GDM1 (cell line): ENCODE measurements around the gene TCF12.
"Not testable (repeated sequence)": the region's sequence is repeated elsewhere in the genome, so short reads cannot be mapped to it uniquely, and the experiment has no call there.

ENCODE experiments used
- DNase-seq: peaks from one replicate; lab custom pipeline; 2025; lab: John Stamatoyannopoulos, UW

The TCF12 gene

GRCh38 chr15:57135800-57136199 lies 217.4 kb downstream of the TCF12 start:
- no peak for DNase-seq

- no peak for DNase-seq
Observed at GRCh38 chr15:57138349-57138788, 219.9 kb downstream of the TCF12 start.

DNA sequence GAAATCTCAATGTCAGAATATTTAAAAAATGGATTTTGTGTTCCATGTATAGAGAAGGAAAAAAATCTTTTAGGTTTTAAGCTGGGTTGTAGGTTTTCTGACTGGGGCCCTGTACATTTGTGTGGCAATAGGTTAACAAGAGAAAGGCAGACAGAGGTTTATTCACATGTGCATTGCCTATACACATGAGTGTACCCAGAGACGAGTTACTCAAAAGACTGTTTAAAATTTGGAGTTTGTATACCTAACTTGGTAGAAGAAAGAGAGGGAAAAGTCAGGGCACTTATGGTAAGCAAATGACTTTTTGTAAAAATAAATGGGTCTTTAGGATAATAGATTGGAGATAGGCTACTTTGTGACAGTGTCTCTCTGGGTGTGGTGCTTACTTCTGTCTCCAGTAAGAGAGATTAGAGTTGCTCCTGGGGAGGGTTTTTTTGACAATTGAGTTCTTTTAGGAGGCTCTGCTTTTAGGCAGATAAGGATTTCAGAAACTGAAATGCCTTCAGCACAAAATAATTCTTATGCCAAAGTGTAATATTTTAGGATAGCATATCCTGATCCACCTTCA lies 225.2 kb downstream of the TCF12 start:
- DNase-seq, result no peak

DNA sequence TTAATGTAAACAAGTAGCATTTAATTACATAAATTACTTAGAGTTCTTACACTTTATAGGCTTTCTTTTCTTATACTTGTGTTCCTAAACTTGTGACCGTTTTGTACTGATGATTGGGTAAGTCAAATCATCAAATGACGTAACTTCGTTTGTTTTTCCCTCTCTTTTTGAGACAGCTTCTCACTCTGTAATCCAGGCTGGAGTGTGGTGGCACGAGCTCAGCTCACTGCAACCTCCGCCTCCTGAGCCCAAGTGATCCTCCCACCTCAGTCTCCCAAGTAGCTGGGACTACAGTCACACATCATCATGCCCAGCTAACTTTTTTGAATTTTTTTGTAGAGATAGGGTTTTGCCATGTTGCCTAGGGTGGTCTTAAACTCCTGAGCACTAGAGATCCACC lies 226.0 kb downstream of the TCF12 start:
- DNase-seq, result no peak

- peak; percentile 2 for DNase-seq
Observed at GRCh38 chr15:57146506-57147201, 228.2 kb downstream of the TCF12 start.

GRCh38 chr15:57147621-57148020 lies 229.2 kb downstream of the TCF12 start:
- no peak for DNase-seq

DNA sequence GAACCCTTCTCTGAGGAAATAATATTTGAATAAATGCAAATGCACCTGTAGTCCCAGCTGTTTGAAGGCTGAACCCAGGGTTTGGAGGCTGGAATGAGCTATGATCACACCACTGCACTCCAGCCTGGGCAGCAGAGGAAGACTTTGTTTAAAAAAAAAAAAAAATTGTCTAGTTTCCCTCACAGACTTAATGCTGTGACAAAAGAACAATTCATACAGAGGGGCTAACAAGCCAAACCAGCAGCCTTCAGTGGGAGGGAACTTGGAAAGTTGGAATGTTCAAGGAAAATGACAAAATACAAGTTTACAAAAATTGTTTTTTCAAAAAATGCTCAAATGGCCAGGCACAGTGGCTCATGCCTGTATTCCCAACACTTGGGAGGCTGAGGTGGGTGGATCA lies 229.8 kb downstream of the TCF12 start:
- no peak for DNase-seq

DNA sequence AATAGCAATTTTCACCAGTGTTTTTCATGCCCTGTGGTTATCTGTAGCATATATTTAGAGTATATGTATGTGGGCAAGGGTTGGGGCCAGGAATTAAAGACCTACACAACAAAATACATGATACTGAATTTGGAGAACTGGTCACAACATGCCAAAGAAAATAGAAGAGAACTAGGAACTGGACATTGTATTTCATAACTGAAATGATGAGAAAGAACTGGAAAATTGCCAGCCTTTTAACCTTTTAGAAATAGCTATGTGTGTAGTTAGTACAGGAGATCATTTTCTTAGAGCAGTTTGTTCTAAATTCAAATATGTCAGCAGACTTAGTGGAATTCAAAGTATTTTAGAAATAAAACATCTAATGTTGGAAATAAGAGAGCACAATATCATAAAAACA lies 230.8 kb downstream of the TCF12 start:
- DNase-seq, result no peak

GRCh38 chr15:57150066-57150865 lies 231.8 kb downstream of the TCF12 start:
- no peak for DNase-seq

DNA sequence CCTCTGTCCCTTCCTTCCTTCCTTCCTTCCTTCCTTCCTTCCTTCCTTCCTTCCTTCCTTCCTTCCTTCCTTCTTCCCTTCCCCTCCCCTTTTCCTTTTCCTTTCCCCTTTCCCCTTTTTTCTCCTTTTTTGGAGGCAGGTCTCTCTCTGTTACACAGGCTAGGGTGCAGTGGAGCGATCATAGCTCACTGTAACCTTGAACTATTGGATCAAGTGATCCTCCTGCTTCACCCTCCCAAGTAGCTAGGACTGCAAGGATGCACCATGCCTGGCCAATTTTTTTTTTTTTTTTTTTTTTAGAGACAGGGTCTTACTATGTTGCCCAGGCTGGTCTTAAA lies 232.4 kb downstream of the TCF12 start:
- not testable (repeated sequence) for DNase-seq

- no peak for DNase-seq
Observed at GRCh38 chr15:57152133-57152532, 233.7 kb downstream of the TCF12 start.

- DNase-seq, result no peak
Observed at GRCh38 chr15:57152666-57153539, 234.5 kb downstream of the TCF12 start.

DNA sequence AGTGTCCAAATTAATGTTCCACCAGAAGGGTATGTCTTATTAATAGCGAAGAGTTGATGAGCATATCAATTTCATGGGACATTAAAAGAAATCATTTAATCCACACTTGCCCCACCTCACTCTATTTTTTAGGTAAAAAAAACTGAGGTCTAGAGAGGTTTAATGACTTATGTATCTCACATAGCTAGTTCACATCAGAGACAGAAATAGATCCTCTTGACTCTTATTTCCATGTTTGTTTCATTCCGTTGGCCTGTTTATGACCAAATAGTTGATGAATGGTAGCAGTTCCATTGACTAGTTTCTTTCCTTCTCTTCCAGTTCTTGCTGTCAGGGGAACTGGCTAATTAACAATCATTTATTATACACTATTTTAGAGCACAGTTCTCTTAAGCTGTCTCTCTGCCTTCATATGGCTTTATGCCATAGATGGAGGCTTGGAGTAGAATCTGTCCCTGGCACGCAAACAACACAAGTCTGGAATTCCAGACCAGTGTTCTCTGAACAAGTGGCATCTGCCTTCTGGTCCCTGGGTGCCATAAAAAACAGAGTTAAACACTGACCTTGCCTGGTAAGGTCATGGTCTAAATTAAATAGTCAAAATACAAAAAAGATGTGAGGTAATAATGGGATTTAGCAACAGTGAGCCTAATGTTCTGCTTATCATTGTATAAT lies 237.9 kb downstream of the TCF12 start:
- no peak for DNase-seq

- DNase-seq, result no peak
Observed at GRCh38 chr15:57158589-57158988, 240.1 kb downstream of the TCF12 start.

- no peak for DNase-seq
Observed at GRCh38 chr15:57158997-57159668, 240.7 kb downstream of the TCF12 start.

DNA sequence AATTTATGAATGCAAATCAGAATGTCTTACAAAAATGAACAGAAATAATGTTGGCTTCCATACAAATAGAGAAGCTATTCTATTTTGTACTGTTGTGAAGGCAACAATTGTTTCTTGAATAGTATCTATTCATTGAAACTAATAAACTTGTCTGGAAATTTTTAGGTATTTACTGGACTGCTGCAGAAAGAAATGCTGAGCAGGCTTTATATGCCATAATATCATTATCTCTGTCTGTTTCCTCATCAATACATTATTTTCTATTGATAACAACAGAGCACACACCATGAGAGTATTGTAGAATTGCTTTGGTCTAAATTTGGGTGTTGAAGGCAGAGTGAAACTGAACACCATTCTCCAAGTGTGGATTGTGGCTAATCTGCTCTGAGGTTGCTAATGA lies 241.3 kb downstream of the TCF12 start:
- DNase-seq, result no peak

DNA sequence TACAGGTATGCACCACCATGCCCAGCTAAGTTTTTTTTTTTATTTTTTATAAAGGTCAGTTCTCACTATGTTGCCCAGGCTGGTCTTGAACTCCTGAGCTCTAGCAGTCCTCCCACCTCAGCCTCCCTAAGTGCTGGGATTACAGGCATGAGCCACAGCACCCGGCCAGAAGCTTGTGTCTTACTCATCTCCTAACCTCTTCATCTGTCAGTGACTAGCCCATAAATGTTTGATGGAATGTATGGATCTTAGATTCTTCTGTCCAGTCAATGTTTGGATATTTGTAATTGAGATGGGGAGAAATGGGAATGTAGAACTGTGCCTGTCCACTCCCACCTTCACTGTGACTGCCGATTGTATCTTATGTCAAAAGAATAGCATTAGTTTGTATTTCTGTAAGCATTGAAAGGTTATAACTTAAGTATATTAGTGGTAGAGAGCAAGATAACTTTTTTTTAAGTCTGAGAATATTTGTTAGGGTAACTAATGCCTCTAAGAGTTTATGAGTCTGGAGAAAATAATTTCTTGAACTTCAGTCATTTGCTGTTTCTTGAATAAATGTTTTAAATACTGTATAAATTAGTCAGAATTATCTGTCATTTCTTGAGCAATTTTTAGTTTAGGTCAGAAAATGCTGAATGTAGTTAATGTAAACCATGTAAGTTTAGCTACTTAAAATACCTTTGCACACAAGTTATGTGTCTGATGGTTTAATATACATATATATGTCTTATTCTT lies 242.5 kb downstream of the TCF12 start:
- no peak for DNase-seq

GRCh38 chr15:57164251-57164650 lies 245.8 kb downstream of the TCF12 start:
- DNase-seq, result not testable (repeated sequence)

DNA sequence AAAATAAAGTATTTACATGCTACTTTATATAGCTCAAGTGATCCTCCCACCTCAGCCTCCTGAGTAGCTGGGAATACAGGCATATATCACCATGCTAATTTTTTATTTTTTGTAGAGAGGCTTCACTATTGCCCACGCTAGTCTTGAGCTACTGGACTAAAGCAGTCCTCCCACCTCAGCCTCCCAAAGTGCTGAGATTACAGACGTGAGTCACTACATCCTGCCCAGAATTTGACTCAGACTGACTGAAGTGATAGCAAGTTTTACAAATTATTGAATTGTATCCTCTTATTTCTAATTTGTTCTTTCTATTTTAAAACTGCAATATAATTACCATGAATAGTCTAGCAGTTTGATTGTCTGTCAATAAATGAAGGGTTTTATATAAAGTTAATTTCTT lies 247.5 kb downstream of the TCF12 start:
- DNase-seq, result no peak

GRCh38 chr15:57167821-57168395 lies 249.5 kb downstream of the TCF12 start:
- no peak for DNase-seq
